Measurements from ENCODE around the gene SOS2. TPM values are rescaled to one million over a fixed set of nuclear protein-coding genes. Genes with fewer than 3 reads are reported as not detected.

Gene SOS2
- total RNA-seq, 1 donor from 2014 or later, result 29.3 TPM

- Mint-ChIP-seq H3K4me3 (ENCODE audit: unreplicated experiment) (no peak overlapping the region), H3K27ac (ENCODE audit: unreplicated experiment) (no peak overlapping the region), H3K9me3 (ENCODE audit: unreplicated experiment) (no peaks in the 10 kb centered on the region), H3K36me3 (ENCODE audit: unreplicated experiment) (no peaks in the 10 kb centered on the region), H3K4me1 (ENCODE audit: unreplicated experiment) (peaks cover 20% of the 10 kb centered on the region), H3K27me3 (ENCODE audit: unreplicated experiment) (no peaks in the 10 kb centered on the region)
- no peak for DNase-seq (ENCODE audit: extremely low spot score, unreplicated experiment)
- TF ChIP-seq CTCF (IDR thresholded peaks at IDR 0.05), result no peak
Observed at GRCh38 chr14:50233951-50234250, 2.5 kb upstream of the SOS2 start.

GRCh38 chr14:50233166-50233950, 2.0 kb upstream of the SOS2 start:
- H3K4me1 Mint-ChIP-seq (ENCODE audit: unreplicated experiment), result peaks cover 25% of the 10 kb centered on the region
- H3K9me3 Mint-ChIP-seq (ENCODE audit: unreplicated experiment), result no peaks in the 10 kb centered on the region
- H3K27me3 Mint-ChIP-seq (ENCODE audit: unreplicated experiment), result no peaks in the 10 kb centered on the region
- no peak for DNase-seq (ENCODE audit: extremely low spot score, unreplicated experiment)
- no peak for TF ChIP-seq CTCF (IDR thresholded peaks at IDR 0.05)
- H3K36me3 Mint-ChIP-seq (ENCODE audit: unreplicated experiment), result no peaks in the 10 kb centered on the region
- H3K4me3 Mint-ChIP-seq (ENCODE audit: unreplicated experiment), result no peak overlapping the region
- no peak overlapping the region for H3K27ac Mint-ChIP-seq (ENCODE audit: unreplicated experiment)

GRCh38 chr14:50232276-50232642, 881 bp upstream of the SOS2 start:
- Mint-ChIP-seq H3K4me1 (ENCODE audit: unreplicated experiment) (peaks cover 26% of the 10 kb centered on the region), H3K4me3 (ENCODE audit: unreplicated experiment) (peak overlapping the region; percentile 75), H3K36me3 (ENCODE audit: unreplicated experiment) (no peaks in the 10 kb centered on the region), H3K27me3 (ENCODE audit: unreplicated experiment) (no peaks in the 10 kb centered on the region), H3K27ac (ENCODE audit: unreplicated experiment) (peak overlapping the region; percentile 92), H3K9me3 (ENCODE audit: unreplicated experiment) (no peaks in the 10 kb centered on the region)
- no peak for DNase-seq (ENCODE audit: extremely low spot score, unreplicated experiment)
- TF ChIP-seq CTCF (IDR thresholded peaks at IDR 0.05), result no peak

GRCh38 chr14:50230701-50231474, 490 bp downstream of the SOS2 start:
- peaks cover 37% of the 10 kb centered on the region for H3K4me1 Mint-ChIP-seq (ENCODE audit: unreplicated experiment)
- H3K27ac Mint-ChIP-seq (ENCODE audit: unreplicated experiment), result peak overlapping the region; percentile 95
- peak overlapping the region; percentile 84 for H3K4me3 Mint-ChIP-seq (ENCODE audit: unreplicated experiment)
- no peak for DNase-seq (ENCODE audit: extremely low spot score, unreplicated experiment)
- no peaks in the 10 kb centered on the region for H3K27me3 Mint-ChIP-seq (ENCODE audit: unreplicated experiment)
- no peaks in the 10 kb centered on the region for H3K9me3 Mint-ChIP-seq (ENCODE audit: unreplicated experiment)
- no peaks in the 10 kb centered on the region for H3K36me3 Mint-ChIP-seq (ENCODE audit: unreplicated experiment)
- no peak for TF ChIP-seq CTCF (IDR thresholded peaks at IDR 0.05)

- no peaks in the 10 kb centered on the region for H3K27me3 Mint-ChIP-seq (ENCODE audit: unreplicated experiment)
- H3K4me3 Mint-ChIP-seq (ENCODE audit: unreplicated experiment), result peak overlapping the region; percentile 84
- no peaks in the 10 kb centered on the region for H3K9me3 Mint-ChIP-seq (ENCODE audit: unreplicated experiment)
- no peak for TF ChIP-seq CTCF (IDR thresholded peaks at IDR 0.05)
- peak overlapping the region; percentile 95 for H3K27ac Mint-ChIP-seq (ENCODE audit: unreplicated experiment)
- peaks cover 42% of the 10 kb centered on the region for H3K4me1 Mint-ChIP-seq (ENCODE audit: unreplicated experiment)
- no peaks in the 10 kb centered on the region for H3K36me3 Mint-ChIP-seq (ENCODE audit: unreplicated experiment)
- DNase-seq (ENCODE audit: extremely low spot score, unreplicated experiment), result no peak
Observed at GRCh38 chr14:50230401-50230700, 1.0 kb downstream of the SOS2 start.

All from osteocyte (in vitro differentiated cells).